H1 (cell line): ENCODE results near the gene PACC1. TPM values are rescaled to one million over a fixed set of nuclear protein-coding genes. Genes with fewer than 3 reads are reported as not detected.

Experiments used
- CTCF ChIA-PET: fragments of 300-600 bp; sonication (Branson Sonifier 250); formaldehyde crosslinking; loops from one replicate; lab custom pipeline; 2021; ENCODE audit not compliant: partially characterized antibody; lab: Charles Lee
- POLR2A ChIA-PET: fragments of 300-600 bp; sonication (Branson Sonifier 250); formaldehyde crosslinking; loops from one replicate; lab custom pipeline; 2021; ENCODE audit warnings: inconsistent platforms; ENCODE audit not compliant: partially characterized antibody; lab: Charles Lee
- DNase-seq, 2 experiments: peaks; one replicate each; pipeline versions ENCODE4 v3.0.0 to v3.0.0-alpha.2; 2010 to 2022; ENCODE audit warnings: low spot score in 2 of 2, low read depth in 1 of 2, mixed read lengths in 1 of 2
- FAIRE-seq: peaks from 2 replicates; lab custom pipeline; 2011; peaks lifted over from hg19 to GRCh38; lab: Jason Lieb, UNC
- H2AFZ ChIP-seq: 2 replicates; pipeline ENCODE4 v1.8.1; 2012; ENCODE audit warnings: low read length, inconsistent platforms
- H2AK5ac ChIP-seq: 2 replicates; pipeline ENCODE4 v1.6.1; 2013; ENCODE audit warnings: low read depth, low read length
- H2BK120ac ChIP-seq: replicated peaks from 2 replicates; pipeline ENCODE3; 2013; ENCODE audit warnings: low read depth, low read length, inconsistent platforms
- H2BK12ac ChIP-seq: 2 replicates; pipeline ENCODE4 v1.6.1; 2013; ENCODE audit warnings: low read depth, low read length
- H2BK15ac ChIP-seq: 2 replicates; pipeline ENCODE4 v1.6.1; 2013; ENCODE audit warnings: low read length
- H2BK20ac ChIP-seq: 2 replicates; pipeline ENCODE4 v1.6.1; 2013; ENCODE audit warnings: low read length
- H2BK5ac ChIP-seq: 2 replicates; pipeline ENCODE4 v1.6.1; 2013; ENCODE audit warnings: low read depth, low read length
- H3K14ac ChIP-seq: 2 replicates; pipeline ENCODE4 v1.6.1; 2013; ENCODE audit warnings: inconsistent platforms; ENCODE audit not compliant: insufficient read length
- H3K18ac ChIP-seq: 2 replicates; pipeline ENCODE4 v1.6.1; 2013; ENCODE audit warnings: low read length; ENCODE audit errors: extremely low read depth
- H3K23ac ChIP-seq: 2 replicates; pipeline ENCODE4 v1.6.1; 2013; ENCODE audit warnings: inconsistent platforms; ENCODE audit not compliant: insufficient read length
- H3K23me2 ChIP-seq: 2 replicates; pipeline ENCODE4 v1.6.1; 2013; ENCODE audit warnings: low read depth, low read length
- H3K27ac ChIP-seq: 2 replicates; pipeline ENCODE4 v1.6.1; 2011; ENCODE audit warnings: low read depth, low read length, inconsistent platforms
- H3K27me3 ChIP-seq, 4 experiments: replicated peaks in 1 of 4; 1 replicate in 1 of 4; 2 replicates in 3 of 4; pipeline versions ENCODE4 v1.6.1 to v1.8.1; 2011 to 2013; ENCODE audit warnings: low read length in 3 of 4, mild to moderate bottlenecking in 3 of 4, inconsistent platforms in 2 of 4, mixed read lengths in 2 of 4, moderate library complexity in 1 of 4; ENCODE audit not compliant: control insufficient read depth in 3 of 4, insufficient read depth in 3 of 4; ENCODE audit errors: extremely low read depth in 1 of 4
- H3K36me3 ChIP-seq, 4 experiments: 2 replicates each; pipeline versions ENCODE4 v1.6.1 to v1.8.1; 2011 to 2013; ENCODE audit warnings: mild to moderate bottlenecking in 4 of 4, low read length in 3 of 4, moderate library complexity in 2 of 4, control low read depth in 1 of 4, inconsistent platforms in 1 of 4; ENCODE audit not compliant: insufficient read depth in 4 of 4, control insufficient read depth in 2 of 4
- H3K4ac ChIP-seq: replicated peaks from 2 replicates; pipeline ENCODE3; 2013; ENCODE audit warnings: low read length, low read depth, mixed read lengths, inconsistent platforms; ENCODE audit not compliant: insufficient read length
- H3K4me1 ChIP-seq, 4 experiments: replicated peaks in 1 of 4; 1 replicate in 1 of 4; 2 replicates in 3 of 4; pipeline versions ENCODE4 v1.6.1 to v1.8.1; 2011 to 2013; ENCODE audit warnings: low read length in 3 of 4, inconsistent platforms in 2 of 4, mixed read lengths in 1 of 4; ENCODE audit not compliant: insufficient read depth in 4 of 4, control insufficient read depth in 3 of 4
- H3K4me2 ChIP-seq, 2 experiments: 2 replicates each; pipeline versions ENCODE4 v1.6.1 to v1.8.1; 2011 to 2013; ENCODE audit warnings: low read depth in 2 of 2, low read length in 2 of 2, control low read depth in 1 of 2, inconsistent platforms in 1 of 2, mild to moderate bottlenecking in 1 of 2; ENCODE audit not compliant: insufficient read depth in 1 of 2
- H3K4me3 ChIP-seq, 4 experiments: fragments of 200-600, 300-600 bp in 1 of 4; sonication (generic), shearing (Covaris generic), sonication (Bioruptor Twin) in 1 of 4; 2 replicates each; pipeline versions ENCODE4 v1.5.1 to v1.8.1; 2011 to 2016; ENCODE audit warnings: low read length in 4 of 4, low read depth in 3 of 4, control low read depth in 2 of 4, inconsistent platforms in 2 of 4, mild to moderate bottlenecking in 2 of 4, mixed read lengths in 1 of 4, moderate library complexity in 1 of 4; ENCODE audit not compliant: insufficient read depth in 2 of 4; ENCODE audit errors: extremely low read depth in 1 of 4
- H3K56ac ChIP-seq: replicated peaks from 2 replicates; pipeline ENCODE3; 2013; ENCODE audit warnings: low read depth, mild to moderate bottlenecking, mixed read lengths, low read length, inconsistent platforms; ENCODE audit not compliant: insufficient read length
- H3K79me1 ChIP-seq: 2 replicates; pipeline ENCODE4 v1.6.1; 2013; ENCODE audit warnings: low read depth, low read length, control low read depth
- H3K79me2 ChIP-seq, 2 experiments: 2 replicates each; pipeline versions ENCODE4 v1.6.1 to v1.8.1; 2012 to 2013; ENCODE audit warnings: low read length in 2 of 2, mild to moderate bottlenecking in 2 of 2, inconsistent platforms in 1 of 2; ENCODE audit not compliant: insufficient read depth in 2 of 2, control insufficient read depth in 1 of 2
- H3K9ac ChIP-seq, 4 experiments: replicated peaks in 1 of 4; 1 replicate in 1 of 4; 2 replicates in 3 of 4; pipeline versions ENCODE4 v1.6.1 to v1.8.1; 2011 to 2013; ENCODE audit warnings: low read depth in 3 of 4, low read length in 3 of 4, control low read depth in 2 of 4, mild to moderate bottlenecking in 2 of 4, moderate library complexity in 2 of 4, inconsistent platforms in 1 of 4; ENCODE audit errors: extremely low read depth in 1 of 4
- H3K9me3 ChIP-seq, 2 experiments: 2 replicates each; pipeline versions ENCODE4 v1.6.1 to v1.8.1; 2012 to 2013; ENCODE audit warnings: mild to moderate bottlenecking in 2 of 2, moderate library complexity in 2 of 2, control low read depth in 1 of 2, inconsistent platforms in 1 of 2, low read depth in 1 of 2, low read length in 1 of 2, mixed read lengths in 1 of 2; ENCODE audit not compliant: insufficient read depth in 2 of 2
- H4K20me1 ChIP-seq, 2 experiments: replicated peaks in 1 of 2; 2 replicates each; pipeline versions ENCODE3 to v1.8.1; 2011 to 2013; ENCODE audit warnings: inconsistent platforms in 2 of 2, low read length in 2 of 2, mild to moderate bottlenecking in 1 of 2; ENCODE audit not compliant: insufficient read depth in 2 of 2, control insufficient read depth in 1 of 2
- H4K5ac ChIP-seq: 2 replicates; pipeline ENCODE4 v1.6.1; 2013; ENCODE audit warnings: low read length, low read depth, mixed read lengths, inconsistent platforms; ENCODE audit not compliant: insufficient read length
- H4K8ac ChIP-seq: 2 replicates; pipeline ENCODE4 v1.8.0; 2013; ENCODE audit warnings: mild to moderate bottlenecking, moderate library complexity, low read length, inconsistent platforms; ENCODE audit not compliant: insufficient read depth; ENCODE audit errors: extremely low read depth
- H4K91ac ChIP-seq: replicated peaks from 2 replicates; pipeline ENCODE3; 2013; ENCODE audit warnings: low read length, mixed read lengths, inconsistent platforms; ENCODE audit not compliant: insufficient read length
- ATF3 ChIP-seq: IDR thresholded peaks from 2 replicates; pipeline ENCODE4 v1.6.1; 2011; ENCODE audit warnings: low read depth, mild to moderate bottlenecking, low read length; ENCODE audit not compliant: insufficient read depth
- BACH1 ChIP-seq: IDR thresholded peaks from 2 replicates; pipeline ENCODE4 v1.6.1; 2012; ENCODE audit warnings: low read length, improper control_type of control experiment
- CBX8 ChIP-seq: fragments of 300-800, 300-1000 bp; sonication (generic); IDR thresholded peaks from 2 replicates; pipeline ENCODE4 v1.7.1; 2016; ENCODE audit warnings: low read depth, low read length, borderline replicate concordance
- HDAC6 ChIP-seq: IDR thresholded peaks from one replicate; pipeline ENCODE4 v1.7.1; 2012; ENCODE audit warnings: low read depth, mild to moderate bottlenecking, inconsistent platforms, low read length, moderate library complexity
- JUN ChIP-seq: IDR thresholded peaks from 2 replicates; pipeline ENCODE4 v1.6.1; 2011; ENCODE audit warnings: low read depth, mild to moderate bottlenecking, improper control_type of control experiment, low read length
- NANOG ChIP-seq: IDR thresholded peaks from 2 replicates; pipeline ENCODE4 v1.6.1; 2011; ENCODE audit warnings: low read length, low read depth, mild to moderate bottlenecking, inconsistent platforms; ENCODE audit not compliant: insufficient read depth, poor library complexity, severe bottlenecking
- POLR2AphosphoS5 ChIP-seq: IDR thresholded peaks from 2 replicates; pipeline ENCODE4 v1.6.1; 2011; ENCODE audit warnings: low read depth, low read length
- RNF2 ChIP-seq: fragments of 200-900, 300-1000 bp; sonication (generic); IDR thresholded peaks from 2 replicates; pipeline ENCODE4 v1.7.1; 2016; ENCODE audit warnings: borderline replicate concordance, low read depth, mild to moderate bottlenecking, antibody characterized with exemption, low read length; ENCODE audit not compliant: poor library complexity, severe bottlenecking; ENCODE audit errors: missing control alignments
- SP1 ChIP-seq: IDR thresholded peaks from 2 replicates; pipeline ENCODE4 v1.6.1; 2011; ENCODE audit warnings: low read depth, low read length
- SP4 ChIP-seq: IDR thresholded peaks from 2 replicates; pipeline ENCODE4 v1.6.1; 2012; ENCODE audit warnings: low read length, inconsistent platforms
- SRF ChIP-seq: IDR thresholded peaks from 2 replicates; pipeline ENCODE4 v1.6.1; 2011; ENCODE audit warnings: mild to moderate bottlenecking, low read depth, low read length, moderate library complexity
- SUZ12 ChIP-seq: fragments of 200-600 bp; sonication (generic); IDR thresholded peaks from 2 replicates; pipeline ENCODE4 v1.6.1; 2012; ENCODE audit warnings: mild to moderate bottlenecking, inconsistent platforms, low read length, moderate library complexity, mixed read lengths
- TAF7 ChIP-seq: optimal IDR thresholded peaks from 2 replicates; pipeline ENCODE3; 2011; ENCODE audit warnings: low read depth, mild to moderate bottlenecking, inconsistent platforms, low read length, moderate library complexity, borderline replicate concordance
- WGBS, 2 experiments: shearing (Covaris generic) in 1 of 2; methylation state at CpG; one replicate each; pipeline versions ENCODE4 v1.1.6 to v1.1.7; 2013 to 2015; ENCODE audit warnings: low lambda C conversion rate in 2 of 2, mixed read lengths in 2 of 2, inconsistent platforms in 1 of 2, low coverage in 1 of 2, missing lambda C conversion rate in 1 of 2; ENCODE audit not compliant: insufficient replicate concordance in 2 of 2, insufficient coverage in 1 of 2, insufficient read length in 1 of 2; ENCODE audit errors: extremely low coverage in 1 of 2, missing lambda C conversion rate in 1 of 2; 5-methylcytosine and 5-hydroxymethylcytosine counted together
- polyA plus RNA-seq, 7 experiments: library from polyadenylated mRNA; depleted of rRNA in 3 of 7; stranded (reverse) in 5 of 7; unstranded in 2 of 7; fragments of >200 nt in 5 of 7; fragments of 200-250 nt in 2 of 7; gene quantifications; 1 replicate in 5 of 7; 2 replicates in 1 of 7; 4 replicates in 1 of 7; pipeline versions ENCODE4 v1.2.1 to v1.2.3, GENCODE V29; 2011 to 2013; ENCODE audit warnings: missing spikeins in 2 of 7, mixed read lengths in 2 of 7
- total RNA-seq: library from RNA; stranded (reverse); fragmentation: NEBNext Ultra II Directional; extraction: Animal tissue kit (Norgen Biotek cat#: 25700); gene quantifications from 2 replicates; pipeline ENCODE4 v1.2.1, GENCODE V29; 2021

PACC1 gene
- total and polyA plus RNA-seq, 2 of the 8 experiments (the other 6 are each of a cell fraction or from before 2014, with no cell fraction given), result 18.8 to 23.5 TPM

GRCh38 chr1:212397171-212397570 is 17.5 kb downstream of the PACC1 start:
- Histone ChIP-seq H3K18ac (no peak overlapping the region), H3K36me3 (peaks cover 0 to 27% (median 11%) of the 10 kb centered on the region in 4 experiments; a peak in 4 of 8 replicates), H2BK5ac (no peak overlapping the region), H2BK15ac (no peak overlapping the region), H3K4me1 (no peaks in the 10 kb centered on the region), H3K27ac (no peak overlapping the region), H4K20me1 (no peaks in the 10 kb centered on the region), H4K5ac (no peak overlapping the region), H3K56ac (no peak overlapping the region), H3K79me1 (no peaks in the 10 kb centered on the region; the same call in 1 of the 2 replicates), H3K9ac (no peak overlapping the region), H3K4me3 (no peak overlapping the region), H3K23ac (no peak overlapping the region), H2AFZ (no peak overlapping the region), H3K14ac (no peak overlapping the region), H4K91ac (no peak overlapping the region), H3K23me2 (no peaks in the 10 kb centered on the region), H2AK5ac (no peak overlapping the region), H4K8ac (no peak overlapping the region), H2BK20ac (no peak overlapping the region), H3K9me3 (peaks cover 7 to 11% of the 10 kb centered on the region in 2 experiments; a peak in 2 of 4 replicates), H3K79me2 (peaks cover 0 to 8% of the 10 kb centered on the region in 2 experiments; a peak in 1 of 4 replicates), H2BK12ac (no peak overlapping the region), H3K4me2 (no peak overlapping the region), H2BK120ac (no peak overlapping the region), H3K4ac (no peak overlapping the region), H3K27me3 (no peaks in the 10 kb centered on the region)
- 86% methylated on average over 1 of the region's 1 CpG; no CpG with 5 or more reads in 1 of the 2 experiments for WGBS, 2 experiments
- CTCF ChIA-PET, result interaction anchor here (0.6 kb wide), 2 partner anchors 353 to 1328 kb away, joined by 3 read pairs; no protein-coding TSS in a partner anchor
- DNase-seq (no peak), FAIRE-seq (no peak)
- TF ChIP-seq BACH1, result no peak
- TF ChIP-seq RNF2, result no peak
- no peak for TF ChIP-seq SP1
- no peak for TF ChIP-seq ATF3
- no peak for TF ChIP-seq SP4
- TF ChIP-seq POLR2AphosphoS5, result no peak
- no peak for TF ChIP-seq TAF7
- no peak for TF ChIP-seq HDAC6
- no peak for TF ChIP-seq CBX8
- TF ChIP-seq SUZ12, result no peak
- no peak for TF ChIP-seq JUN
- no peak for TF ChIP-seq SRF
- no peak for TF ChIP-seq NANOG
- POLR2A ChIA-PET, result no interaction called here
